GM12878 (cell line): ENCODE measurements around the gene TGFBRAP1.
A peak's percentile ranks its signal among the peaks of the same experiment; 100 is the strongest.

Experiments
- GABPA ChIP-seq: IDR thresholded peaks from 2 replicates; pipeline ENCODE4 v1.6.1; 2014; ENCODE audit warnings: antibody characterized with exemption, low read depth, mild to moderate bottlenecking, inconsistent platforms
- JUNB ChIP-seq: IDR thresholded peaks from 2 replicates; pipeline ENCODE4 v1.6.1; 2016; ENCODE audit warnings: antibody characterized with exemption, mild to moderate bottlenecking
- POLR2A ChIP-seq: IDR thresholded peaks from 2 replicates; pipeline ENCODE4 v1.6.1; 2011; ENCODE audit warnings: low read depth, mild to moderate bottlenecking, low read length
- POLR2AphosphoS5 ChIP-seq: IDR thresholded peaks from 2 replicates; pipeline ENCODE4 v1.6.1; 2011; ENCODE audit warnings: mild to moderate bottlenecking, low read length, inconsistent platforms
- SMC3 ChIP-seq: IDR thresholded peaks from 2 replicates; pipeline ENCODE4 v1.6.1; 2011; ENCODE audit warnings: low read length, improper control_type of control experiment, borderline replicate concordance
- TCF3 ChIP-seq: IDR thresholded peaks from 2 replicates; pipeline ENCODE4 v1.6.1; 2012; ENCODE audit warnings: low read depth, mild to moderate bottlenecking, low read length, borderline replicate concordance; ENCODE audit not compliant: insufficient read depth
- YY1 ChIP-seq: IDR thresholded peaks from 2 replicates; pipeline ENCODE4 v1.6.1; 2011; ENCODE audit warnings: low read depth, mild to moderate bottlenecking, low read length
- ZNF274 ChIP-seq: IDR thresholded peaks from one replicate; pipeline ENCODE4 v1.8.0; 2011; ENCODE audit not compliant: insufficient read length, insufficient read depth
- TF ChIP-seq, protein P1 (sequence below): IDR thresholded peaks from 2 replicates; pipeline ENCODE4 v1.6.1; 2012; ENCODE audit warnings: improper control_type of control experiment, low read depth, low read length; ENCODE audit not compliant: insufficient replicate concordance
- TF ChIP-seq, protein P2 (sequence below), 3 experiments: IDR thresholded peaks in 2 of 3; conservative IDR thresholded peaks in 1 of 3; 2 replicates each; pipeline ENCODE4 v1.5.1; 2011; ENCODE audit warnings: low read depth in 3 of 3, low read length in 3 of 3, mild to moderate bottlenecking in 3 of 3, control low read depth in 2 of 3, moderate library complexity in 2 of 3, inconsistent platforms in 1 of 3, mixed read lengths in 1 of 3; ENCODE audit not compliant: control insufficient read depth in 2 of 3, insufficient read depth in 1 of 3; ENCODE audit errors: extremely low read depth in 1 of 3
- TF ChIP-seq, protein P3 (sequence below): fragments of 450-650 bp; IDR thresholded peaks from 2 replicates; pipeline ENCODE4 v1.6.1; 2014; ENCODE audit warnings: mild to moderate bottlenecking
- TF ChIP-seq, protein P4 (sequence below): IDR thresholded peaks from 2 replicates; pipeline ENCODE4 v1.6.1; 2012; ENCODE audit warnings: mild to moderate bottlenecking, low read depth, low read length

DNA sequence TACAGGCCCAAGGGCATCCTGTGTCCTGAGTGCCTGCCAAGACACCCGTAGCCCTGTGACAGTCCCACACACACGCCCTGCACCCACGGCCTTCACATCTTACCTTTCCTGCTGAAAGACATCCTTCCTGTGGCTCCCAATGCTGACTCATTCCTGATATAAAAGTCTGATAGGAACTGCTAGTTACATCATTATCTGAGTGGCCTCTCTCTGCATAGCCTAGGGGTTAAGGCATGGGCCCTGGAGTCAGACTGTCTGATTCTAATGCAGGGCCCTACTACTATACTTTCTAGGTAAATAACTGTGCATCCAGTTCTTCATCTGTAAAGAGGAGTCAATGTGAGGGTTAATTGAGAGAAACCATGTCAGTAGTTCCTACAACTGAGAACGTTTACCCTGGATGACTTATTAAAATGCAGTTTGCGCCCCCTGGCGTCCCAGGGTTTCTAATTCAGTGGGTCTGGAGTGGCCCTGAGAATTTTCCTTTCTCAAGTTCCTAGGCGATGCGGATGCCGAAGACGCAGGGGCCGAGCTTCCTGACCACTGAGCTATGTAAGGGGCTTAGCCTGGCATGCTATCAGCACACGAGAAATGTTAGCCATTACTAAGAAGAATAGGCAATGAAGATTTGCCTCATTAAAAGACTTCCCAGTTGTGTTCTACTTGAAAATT is 94.0 kb downstream of the TGFBRAP1 start:
- no peak for TF ChIP-seq ZNF274
- TF ChIP-seq, protein P1, sequence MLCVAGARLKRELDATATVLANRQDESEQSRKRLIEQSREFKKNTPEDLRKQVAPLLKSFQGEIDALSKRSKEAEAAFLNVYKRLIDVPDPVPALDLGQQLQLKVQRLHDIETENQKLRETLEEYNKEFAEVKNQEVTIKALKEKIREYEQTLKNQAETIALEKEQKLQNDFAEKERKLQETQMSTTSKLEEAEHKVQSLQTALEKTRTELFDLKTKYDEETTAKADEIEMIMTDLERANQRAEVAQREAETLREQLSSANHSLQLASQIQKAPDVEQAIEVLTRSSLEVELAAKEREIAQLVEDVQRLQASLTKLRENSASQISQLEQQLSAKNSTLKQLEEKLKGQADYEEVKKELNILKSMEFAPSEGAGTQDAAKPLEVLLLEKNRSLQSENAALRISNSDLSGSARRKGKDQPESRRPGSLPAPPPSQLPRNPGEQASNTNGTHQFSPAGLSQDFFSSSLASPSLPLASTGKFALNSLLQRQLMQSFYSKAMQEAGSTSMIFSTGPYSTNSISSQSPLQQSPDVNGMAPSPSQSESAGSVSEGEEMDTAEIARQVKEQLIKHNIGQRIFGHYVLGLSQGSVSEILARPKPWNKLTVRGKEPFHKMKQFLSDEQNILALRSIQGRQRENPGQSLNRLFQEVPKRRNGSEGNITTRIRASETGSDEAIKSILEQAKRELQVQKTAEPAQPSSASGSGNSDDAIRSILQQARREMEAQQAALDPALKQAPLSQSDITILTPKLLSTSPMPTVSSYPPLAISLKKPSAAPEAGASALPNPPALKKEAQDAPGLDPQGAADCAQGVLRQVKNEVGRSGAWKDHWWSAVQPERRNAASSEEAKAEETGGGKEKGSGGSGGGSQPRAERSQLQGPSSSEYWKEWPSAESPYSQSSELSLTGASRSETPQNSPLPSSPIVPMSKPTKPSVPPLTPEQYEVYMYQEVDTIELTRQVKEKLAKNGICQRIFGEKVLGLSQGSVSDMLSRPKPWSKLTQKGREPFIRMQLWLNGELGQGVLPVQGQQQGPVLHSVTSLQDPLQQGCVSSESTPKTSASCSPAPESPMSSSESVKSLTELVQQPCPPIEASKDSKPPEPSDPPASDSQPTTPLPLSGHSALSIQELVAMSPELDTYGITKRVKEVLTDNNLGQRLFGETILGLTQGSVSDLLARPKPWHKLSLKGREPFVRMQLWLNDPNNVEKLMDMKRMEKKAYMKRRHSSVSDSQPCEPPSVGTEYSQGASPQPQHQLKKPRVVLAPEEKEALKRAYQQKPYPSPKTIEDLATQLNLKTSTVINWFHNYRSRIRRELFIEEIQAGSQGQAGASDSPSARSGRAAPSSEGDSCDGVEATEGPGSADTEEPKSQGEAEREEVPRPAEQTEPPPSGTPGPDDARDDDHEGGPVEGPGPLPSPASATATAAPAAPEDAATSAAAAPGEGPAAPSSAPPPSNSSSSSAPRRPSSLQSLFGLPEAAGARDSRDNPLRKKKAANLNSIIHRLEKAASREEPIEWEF = no peak
- TF ChIP-seq, protein P2, sequence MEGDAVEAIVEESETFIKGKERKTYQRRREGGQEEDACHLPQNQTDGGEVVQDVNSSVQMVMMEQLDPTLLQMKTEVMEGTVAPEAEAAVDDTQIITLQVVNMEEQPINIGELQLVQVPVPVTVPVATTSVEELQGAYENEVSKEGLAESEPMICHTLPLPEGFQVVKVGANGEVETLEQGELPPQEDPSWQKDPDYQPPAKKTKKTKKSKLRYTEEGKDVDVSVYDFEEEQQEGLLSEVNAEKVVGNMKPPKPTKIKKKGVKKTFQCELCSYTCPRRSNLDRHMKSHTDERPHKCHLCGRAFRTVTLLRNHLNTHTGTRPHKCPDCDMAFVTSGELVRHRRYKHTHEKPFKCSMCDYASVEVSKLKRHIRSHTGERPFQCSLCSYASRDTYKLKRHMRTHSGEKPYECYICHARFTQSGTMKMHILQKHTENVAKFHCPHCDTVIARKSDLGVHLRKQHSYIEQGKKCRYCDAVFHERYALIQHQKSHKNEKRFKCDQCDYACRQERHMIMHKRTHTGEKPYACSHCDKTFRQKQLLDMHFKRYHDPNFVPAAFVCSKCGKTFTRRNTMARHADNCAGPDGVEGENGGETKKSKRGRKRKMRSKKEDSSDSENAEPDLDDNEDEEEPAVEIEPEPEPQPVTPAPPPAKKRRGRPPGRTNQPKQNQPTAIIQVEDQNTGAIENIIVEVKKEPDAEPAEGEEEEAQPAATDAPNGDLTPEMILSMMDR (IDR thresholded peaks at IDR 0.05 in 2 of 3, conservative IDR thresholded peaks at IDR 0.05 in 1 of 3; ENCODE audit: control insufficient read depth in 2 of 3, extremely low read depth in 1 of 3, insufficient read depth in 1 of 3, low read depth in 3 of 3, low read length in 3 of 3) = peak; percentile 69 to 77 (median 70)
- TF ChIP-seq JUNB = no peak
- no peak for TF ChIP-seq POLR2A
- TF ChIP-seq, protein P3, sequence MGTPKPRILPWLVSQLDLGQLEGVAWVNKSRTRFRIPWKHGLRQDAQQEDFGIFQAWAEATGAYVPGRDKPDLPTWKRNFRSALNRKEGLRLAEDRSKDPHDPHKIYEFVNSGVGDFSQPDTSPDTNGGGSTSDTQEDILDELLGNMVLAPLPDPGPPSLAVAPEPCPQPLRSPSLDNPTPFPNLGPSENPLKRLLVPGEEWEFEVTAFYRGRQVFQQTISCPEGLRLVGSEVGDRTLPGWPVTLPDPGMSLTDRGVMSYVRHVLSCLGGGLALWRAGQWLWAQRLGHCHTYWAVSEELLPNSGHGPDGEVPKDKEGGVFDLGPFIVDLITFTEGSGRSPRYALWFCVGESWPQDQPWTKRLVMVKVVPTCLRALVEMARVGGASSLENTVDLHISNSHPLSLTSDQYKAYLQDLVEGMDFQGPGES = no peak
- 0 out of 2 replicates have a peak, but pooled peaks have one; percentile 14 for TF ChIP-seq YY1
- TF ChIP-seq POLR2AphosphoS5 = no peak
- peak; percentile 88 for TF ChIP-seq SMC3
- no peak for TF ChIP-seq TCF3
- TF ChIP-seq GABPA = no peak
- TF ChIP-seq, protein P4, sequence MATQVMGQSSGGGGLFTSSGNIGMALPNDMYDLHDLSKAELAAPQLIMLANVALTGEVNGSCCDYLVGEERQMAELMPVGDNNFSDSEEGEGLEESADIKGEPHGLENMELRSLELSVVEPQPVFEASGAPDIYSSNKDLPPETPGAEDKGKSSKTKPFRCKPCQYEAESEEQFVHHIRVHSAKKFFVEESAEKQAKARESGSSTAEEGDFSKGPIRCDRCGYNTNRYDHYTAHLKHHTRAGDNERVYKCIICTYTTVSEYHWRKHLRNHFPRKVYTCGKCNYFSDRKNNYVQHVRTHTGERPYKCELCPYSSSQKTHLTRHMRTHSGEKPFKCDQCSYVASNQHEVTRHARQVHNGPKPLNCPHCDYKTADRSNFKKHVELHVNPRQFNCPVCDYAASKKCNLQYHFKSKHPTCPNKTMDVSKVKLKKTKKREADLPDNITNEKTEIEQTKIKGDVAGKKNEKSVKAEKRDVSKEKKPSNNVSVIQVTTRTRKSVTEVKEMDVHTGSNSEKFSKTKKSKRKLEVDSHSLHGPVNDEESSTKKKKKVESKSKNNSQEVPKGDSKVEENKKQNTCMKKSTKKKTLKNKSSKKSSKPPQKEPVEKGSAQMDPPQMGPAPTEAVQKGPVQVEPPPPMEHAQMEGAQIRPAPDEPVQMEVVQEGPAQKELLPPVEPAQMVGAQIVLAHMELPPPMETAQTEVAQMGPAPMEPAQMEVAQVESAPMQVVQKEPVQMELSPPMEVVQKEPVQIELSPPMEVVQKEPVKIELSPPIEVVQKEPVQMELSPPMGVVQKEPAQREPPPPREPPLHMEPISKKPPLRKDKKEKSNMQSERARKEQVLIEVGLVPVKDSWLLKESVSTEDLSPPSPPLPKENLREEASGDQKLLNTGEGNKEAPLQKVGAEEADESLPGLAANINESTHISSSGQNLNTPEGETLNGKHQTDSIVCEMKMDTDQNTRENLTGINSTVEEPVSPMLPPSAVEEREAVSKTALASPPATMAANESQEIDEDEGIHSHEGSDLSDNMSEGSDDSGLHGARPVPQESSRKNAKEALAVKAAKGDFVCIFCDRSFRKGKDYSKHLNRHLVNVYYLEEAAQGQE = no peak
